ENCODE data around the gene GCA.

The GCA gene

GRCh38 chr2:162372818-162373217 is 28.9 kb downstream of the GCA start:
- H3K4me3 ChIP-seq (ENCODE audit: low read length) = no peak overlapping the region
- no peaks in the 10 kb centered on the region for H3K36me3 ChIP-seq (ENCODE audit: insufficient read depth, low read length)
- no peaks in the 10 kb centered on the region for H3K4me1 ChIP-seq (ENCODE audit: insufficient read depth, low read length)
- no peak overlapping the region for H3K9ac ChIP-seq (ENCODE audit: low read depth, low read length)
- H3K27ac ChIP-seq (ENCODE audit: low read depth, low read length) = no peak overlapping the region
- no peaks in the 10 kb centered on the region for H3K9me3 ChIP-seq (ENCODE audit: insufficient read depth, low read depth, low read length)
- no peaks in the 10 kb centered on the region for H3K27me3 ChIP-seq (ENCODE audit: insufficient read depth, low read length)

- Histone ChIP-seq H3K27ac (ENCODE audit: low read depth, low read length) (no peak overlapping the region), H3K9me3 (ENCODE audit: insufficient read depth, low read depth, low read length) (no peaks in the 10 kb centered on the region), H3K4me1 (ENCODE audit: insufficient read depth, low read length) (no peaks in the 10 kb centered on the region), H3K9ac (ENCODE audit: low read depth, low read length) (no peak overlapping the region), H3K27me3 (ENCODE audit: insufficient read depth, low read length) (no peaks in the 10 kb centered on the region), H3K36me3 (ENCODE audit: insufficient read depth, low read length) (no peaks in the 10 kb centered on the region), H3K4me3 (ENCODE audit: low read length) (no peak overlapping the region)
- WGBS = 95% methylated on average over 12 of the region's 12 CpGs
Measured at GRCh38 chr2:162379719-162380580, 36.0 kb downstream of the GCA start.

GRCh38 chr2:162381851-162382250 is 37.9 kb downstream of the GCA start:
- Histone ChIP-seq H3K4me3 (ENCODE audit: low read length) (no peak overlapping the region), H3K9ac (ENCODE audit: low read depth, low read length) (no peak overlapping the region), H3K27me3 (ENCODE audit: insufficient read depth, low read length) (no peaks in the 10 kb centered on the region), H3K4me1 (ENCODE audit: insufficient read depth, low read length) (no peaks in the 10 kb centered on the region), H3K27ac (ENCODE audit: low read depth, low read length) (no peak overlapping the region), H3K36me3 (ENCODE audit: insufficient read depth, low read length) (no peaks in the 10 kb centered on the region), H3K9me3 (ENCODE audit: insufficient read depth, low read depth, low read length) (no peaks in the 10 kb centered on the region)
- 97% methylated on average over 2 of the region's 4 CpGs for WGBS

- Histone ChIP-seq H3K36me3 (ENCODE audit: insufficient read depth, low read length) (no peaks in the 10 kb centered on the region), H3K27me3 (ENCODE audit: insufficient read depth, low read length) (no peaks in the 10 kb centered on the region), H3K4me3 (ENCODE audit: low read length) (no peak overlapping the region), H3K9me3 (ENCODE audit: insufficient read depth, low read depth, low read length) (no peaks in the 10 kb centered on the region), H3K9ac (ENCODE audit: low read depth, low read length) (no peak overlapping the region), H3K27ac (ENCODE audit: low read depth, low read length) (no peak overlapping the region), H3K4me1 (ENCODE audit: insufficient read depth, low read length) (no peaks in the 10 kb centered on the region)
- WGBS = 92% methylated on average over 1 of the region's 1 CpG
Measured at GRCh38 chr2:162382278-162382677, 38.3 kb downstream of the GCA start.

GRCh38 chr2:162385536-162385935 is 41.6 kb downstream of the GCA start:
- Histone ChIP-seq H3K36me3 (ENCODE audit: insufficient read depth, low read length) (no peaks in the 10 kb centered on the region), H3K9ac (ENCODE audit: low read depth, low read length) (no peak overlapping the region), H3K4me1 (ENCODE audit: insufficient read depth, low read length) (0 out of 2 replicates have a peak, but pooled peaks cover 4% of the 10 kb centered on the region), H3K9me3 (ENCODE audit: insufficient read depth, low read depth, low read length) (no peaks in the 10 kb centered on the region), H3K4me3 (ENCODE audit: low read length) (no peak overlapping the region), H3K27ac (ENCODE audit: low read depth, low read length) (no peak overlapping the region), H3K27me3 (ENCODE audit: insufficient read depth, low read length) (no peaks in the 10 kb centered on the region)
- 100% methylated on average over 3 of the region's 3 CpGs for WGBS

GRCh38 chr2:162390801-162391200 is 46.9 kb downstream of the GCA start:
- no peak overlapping the region for H3K9ac ChIP-seq (ENCODE audit: low read depth, low read length)
- H3K4me3 ChIP-seq (ENCODE audit: low read length) = no peak overlapping the region
- WGBS = 94% methylated on average over 3 of the region's 4 CpGs
- H3K27me3 ChIP-seq (ENCODE audit: insufficient read depth, low read length) = no peaks in the 10 kb centered on the region
- H3K9me3 ChIP-seq (ENCODE audit: insufficient read depth, low read depth, low read length) = no peaks in the 10 kb centered on the region
- 0 out of 2 replicates have a peak, but pooled peaks cover 4% of the 10 kb centered on the region for H3K4me1 ChIP-seq (ENCODE audit: insufficient read depth, low read length)
- no peaks in the 10 kb centered on the region for H3K36me3 ChIP-seq (ENCODE audit: insufficient read depth, low read length)
- no peak overlapping the region for H3K27ac ChIP-seq (ENCODE audit: low read depth, low read length)

- Histone ChIP-seq H3K4me3 (ENCODE audit: low read length) (no peak overlapping the region), H3K9ac (ENCODE audit: low read depth, low read length) (no peak overlapping the region), H3K36me3 (ENCODE audit: insufficient read depth, low read length) (no peaks in the 10 kb centered on the region), H3K27ac (ENCODE audit: low read depth, low read length) (no peak overlapping the region), H3K27me3 (ENCODE audit: insufficient read depth, low read length) (no peaks in the 10 kb centered on the region), H3K4me1 (ENCODE audit: insufficient read depth, low read length) (peaks cover 18% of the 10 kb centered on the region; the same call in 1 of the 2 replicates), H3K9me3 (ENCODE audit: insufficient read depth, low read depth, low read length) (no peaks in the 10 kb centered on the region)
- 96% methylated on average over 3 of the region's 3 CpGs for WGBS
Measured at GRCh38 chr2:162400336-162400735, 56.4 kb downstream of the GCA start.

- Histone ChIP-seq H3K36me3 (ENCODE audit: insufficient read depth, low read length) (no peaks in the 10 kb centered on the region), H3K9ac (ENCODE audit: low read depth, low read length) (no peak overlapping the region), H3K4me1 (ENCODE audit: insufficient read depth, low read length) (peaks cover 18% of the 10 kb centered on the region; the same call in 1 of the 2 replicates), H3K4me3 (ENCODE audit: low read length) (no peak overlapping the region), H3K9me3 (ENCODE audit: insufficient read depth, low read depth, low read length) (no peaks in the 10 kb centered on the region), H3K27me3 (ENCODE audit: insufficient read depth, low read length) (no peaks in the 10 kb centered on the region), H3K27ac (ENCODE audit: low read depth, low read length) (no peak overlapping the region)
- 95% methylated on average over 2 of the region's 2 CpGs for WGBS
Measured at GRCh38 chr2:162401871-162402270, 57.9 kb downstream of the GCA start.

GRCh38 chr2:162403884-162404283 is 60.0 kb downstream of the GCA start:
- 89% methylated on average over 1 of the region's 1 CpG for whole genome bisulfite sequencing
- Histone ChIP-seq H3K27ac (ENCODE audit: low read depth, low read length) (no peak overlapping the region), H3K4me3 (ENCODE audit: low read length) (no peak overlapping the region), H3K9me3 (ENCODE audit: insufficient read depth, low read depth, low read length) (no peaks in the 10 kb centered on the region), H3K27me3 (ENCODE audit: insufficient read depth, low read length) (no peaks in the 10 kb centered on the region), H3K9ac (ENCODE audit: low read depth, low read length) (no peak overlapping the region), H3K4me1 (ENCODE audit: insufficient read depth, low read length) (peaks cover 13% of the 10 kb centered on the region; the same call in 1 of the 2 replicates), H3K36me3 (ENCODE audit: insufficient read depth, low read length) (no peaks in the 10 kb centered on the region)

Data from HUES64 (cell line).